Liver (tissue), 3 donors: Measurements from ENCODE around the gene RRN3.

Experiments
- CTCF ChIP-seq: fragments of 150-350 bp; IDR thresholded peaks from 2 replicates; pipeline ENCODE4 v1.5.1; 2017; ENCODE audit warnings: improper control_type of control experiment, low read depth, low read length; ENCODE audit not compliant: missing input control
- EGR1 ChIP-seq, 2 donors: IDR thresholded peaks; 2 replicates each; pipeline ENCODE4 v1.6.1; 2016 to 2018; ENCODE audit warnings: antibody characterized with exemption in 2 of 2, low read depth in 2 of 2
- GABPA ChIP-seq, 2 donors: IDR thresholded peaks in 1 of 2; conservative IDR thresholded peaks in 1 of 2; 2 replicates each; pipeline ENCODE4 v1.6.1; 2016; ENCODE audit warnings: antibody characterized with exemption in 2 of 2, mild to moderate bottlenecking in 1 of 2, moderate library complexity in 1 of 2
- MAX ChIP-seq: IDR thresholded peaks from 2 replicates; pipeline ENCODE4 v1.6.1; 2016; ENCODE audit warnings: antibody characterized with exemption
- donor health status: healthy.
- donor health status: healthy.

- no peak for TF ChIP-seq CTCF
- TF ChIP-seq GABPA (IDR thresholded peaks at IDR 0.05 in 1 of 2, conservative IDR thresholded peaks at IDR 0.05 in 1 of 2): no peak
- TF ChIP-seq EGR1 (IDR thresholded peaks at IDR 0.05; ENCODE audit: low read depth in 2 of 2): no peak
- no peak for TF ChIP-seq MAX
Measured at GRCh38 chr16:15055141-15056053, 38.7 kb downstream of the RRN3 start.
